NCI-H187 treated with DMSO at 0.1 percent for 48 hours (cell line): ENCODE measurements around the gene TIAM2.

Experiments
- DNase-seq: peaks from one replicate; lab custom pipeline; 2025; lab: John Stamatoyannopoulos, UW

Gene TIAM2

DNA sequence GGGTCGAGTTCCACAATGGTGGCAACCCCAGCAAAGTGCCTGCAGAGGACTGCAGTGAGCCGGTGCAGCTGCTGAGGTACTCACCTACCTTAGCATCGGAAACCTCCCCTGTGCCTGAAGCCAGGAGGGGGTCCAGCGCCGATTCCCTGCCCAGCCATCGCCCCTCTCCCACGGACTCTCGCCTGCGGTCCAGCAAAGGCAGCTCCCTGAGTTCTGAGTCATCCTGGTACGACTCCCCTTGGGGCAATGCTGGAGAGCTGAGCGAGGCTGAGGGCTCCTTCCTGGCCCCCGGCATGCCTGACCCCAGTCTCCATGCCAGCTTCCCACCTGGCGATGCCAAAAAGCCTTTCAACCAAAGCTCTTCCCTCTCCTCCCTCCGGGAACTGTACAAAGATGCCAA lies 134.6 kb downstream of the TIAM2 start:
- no peak for DNase-seq

DNA sequence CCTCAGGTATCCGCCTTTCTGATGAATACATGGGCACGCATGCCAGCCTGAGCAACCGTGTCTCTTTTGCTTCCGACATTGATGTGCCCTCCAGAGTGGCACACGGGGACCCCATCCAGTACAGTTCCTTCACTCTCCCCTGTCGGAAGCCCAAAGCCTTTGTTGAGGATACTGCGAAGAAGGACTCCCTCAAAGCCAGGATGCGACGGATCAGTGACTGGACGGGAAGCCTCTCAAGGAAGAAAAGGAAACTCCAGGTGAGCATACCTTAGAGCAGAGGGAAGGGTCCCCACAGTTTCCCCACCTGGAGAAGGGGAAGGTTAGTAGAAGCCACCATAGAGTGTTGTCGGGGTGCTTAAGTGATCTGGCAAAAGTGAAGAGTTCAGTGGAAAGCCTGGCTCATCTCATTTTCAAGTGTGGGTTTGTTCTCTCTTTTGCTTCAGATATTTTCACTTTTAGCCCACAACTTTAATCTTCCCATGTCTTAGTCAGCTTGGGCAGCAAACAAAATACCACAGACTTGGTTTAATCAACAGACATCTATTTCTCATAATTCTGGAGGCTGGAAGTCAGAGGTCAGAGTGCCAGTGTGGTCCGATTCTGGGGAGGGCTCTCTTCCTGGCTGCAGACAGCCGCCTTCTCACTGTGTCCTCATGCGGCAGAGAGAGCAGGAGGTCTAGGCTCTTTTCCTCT lies 135.2 kb downstream of the TIAM2 start:
- DNase-seq, result no peak

- DNase-seq, result no peak
Observed at GRCh38 chr6:155132617-155133016, 137.5 kb downstream of the TIAM2 start.

DNA sequence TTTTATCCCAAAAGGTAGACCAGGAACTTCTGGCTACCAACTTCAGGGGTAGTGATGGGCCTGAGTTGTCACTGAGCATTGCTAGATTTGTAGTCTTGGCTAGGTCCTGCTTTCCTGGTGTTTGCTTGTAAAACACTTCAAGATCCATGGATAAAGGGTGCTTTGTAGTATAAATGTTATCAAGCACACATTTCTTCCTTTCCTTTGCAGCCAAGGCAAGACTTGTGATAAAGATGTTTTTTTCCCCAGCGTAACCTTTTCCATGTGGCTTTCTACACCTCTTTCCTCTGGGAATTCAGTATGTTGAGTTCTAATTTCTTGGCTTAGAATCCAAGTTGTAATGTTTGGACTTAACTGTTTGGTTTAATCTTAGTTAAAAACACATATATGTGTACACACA lies 145.9 kb downstream of the TIAM2 start:
- DNase-seq, result no peak

DNA sequence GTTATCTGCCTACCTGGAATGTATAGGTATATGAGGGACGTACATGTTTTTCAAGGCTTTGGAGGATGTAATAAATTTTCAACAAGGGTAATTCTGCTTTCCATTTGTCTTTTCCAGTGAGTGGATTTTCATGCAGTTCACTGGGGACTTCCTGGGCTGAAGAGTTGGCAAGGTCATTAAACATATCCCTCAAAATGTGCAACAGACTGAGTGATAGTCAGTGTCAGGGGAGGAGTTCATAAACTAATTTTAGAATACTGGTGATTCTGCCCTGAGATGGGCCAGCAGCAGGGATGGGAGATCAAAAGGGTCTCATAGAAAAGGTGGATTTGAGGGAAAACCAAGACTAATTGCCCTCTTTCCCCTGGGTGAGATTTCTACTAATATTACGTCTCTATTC lies 146.4 kb downstream of the TIAM2 start:
- no peak for DNase-seq

DNA sequence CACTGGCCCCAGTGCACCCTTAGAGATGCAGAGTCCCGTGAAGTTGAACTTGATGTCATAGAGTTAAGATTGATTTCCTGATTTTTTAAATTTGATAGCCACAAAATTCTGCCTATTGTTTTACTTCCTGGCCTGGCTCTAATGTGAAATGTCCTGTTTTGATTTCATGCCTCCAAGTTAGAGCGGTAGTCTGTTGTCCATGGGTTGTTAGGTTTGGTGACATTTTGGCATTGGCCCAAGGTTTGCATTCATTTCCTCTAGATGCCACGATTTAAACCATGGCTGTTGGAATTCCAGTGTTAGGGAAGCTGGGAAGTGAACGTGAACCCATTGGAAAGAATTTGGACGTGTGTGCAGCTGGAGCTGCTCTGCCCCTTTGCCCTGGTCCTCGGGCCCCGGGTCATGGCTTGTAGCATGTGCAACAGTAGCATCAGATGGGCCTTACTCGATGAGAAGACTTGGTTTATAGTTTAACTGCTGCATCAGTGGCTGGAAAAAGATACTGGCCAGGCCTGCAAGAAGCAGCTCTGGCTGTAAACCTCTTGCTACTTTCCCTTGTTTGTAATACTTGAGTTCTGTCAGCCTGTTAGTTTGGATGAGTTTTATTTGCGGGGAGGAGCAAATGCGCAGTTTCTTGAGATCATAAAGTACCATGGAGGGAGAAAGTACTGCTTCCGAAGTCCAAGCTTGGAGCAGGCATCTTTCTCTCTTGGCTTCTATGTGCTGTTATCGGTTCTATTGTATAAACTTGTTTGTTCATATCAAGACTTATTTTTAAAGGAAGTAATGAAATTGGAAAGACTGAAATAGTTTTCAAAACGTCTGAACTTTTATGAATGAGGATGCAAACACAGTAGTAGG lies 147.3 kb downstream of the TIAM2 start:
- DNase-seq, result no peak

- no peak for DNase-seq
Observed at GRCh38 chr6:155143029-155143577, 148.0 kb downstream of the TIAM2 start.

GRCh38 chr6:155143578-155144106 lies 148.5 kb downstream of the TIAM2 start:
- DNase-seq, result no peak

GRCh38 chr6:155146205-155146604 lies 151.1 kb downstream of the TIAM2 start:
- DNase-seq, result no peak

GRCh38 chr6:155147958-155148663 lies 153.0 kb downstream of the TIAM2 start:
- no peak for DNase-seq

- no peak for DNase-seq
Observed at GRCh38 chr6:155150967-155151671, 156.0 kb downstream of the TIAM2 start.

GRCh38 chr6:155152211-155153076 lies 157.3 kb downstream of the TIAM2 start:
- DNase-seq, result no peak

- no peak for DNase-seq
Observed at GRCh38 chr6:155154158-155154830, 159.2 kb downstream of the TIAM2 start.

- DNase-seq, result no peak
Observed at GRCh38 chr6:155155787-155156447, 160.8 kb downstream of the TIAM2 start.

GRCh38 chr6:155157101-155157500 lies 162.0 kb downstream of the TIAM2 start:
- DNase-seq, result no peak

- no peak for DNase-seq
Observed at GRCh38 chr6:155158030-155158843, 163.1 kb downstream of the TIAM2 start.

- no peak for DNase-seq
Observed at GRCh38 chr6:155162682-155163081, 167.6 kb downstream of the TIAM2 start.

DNA sequence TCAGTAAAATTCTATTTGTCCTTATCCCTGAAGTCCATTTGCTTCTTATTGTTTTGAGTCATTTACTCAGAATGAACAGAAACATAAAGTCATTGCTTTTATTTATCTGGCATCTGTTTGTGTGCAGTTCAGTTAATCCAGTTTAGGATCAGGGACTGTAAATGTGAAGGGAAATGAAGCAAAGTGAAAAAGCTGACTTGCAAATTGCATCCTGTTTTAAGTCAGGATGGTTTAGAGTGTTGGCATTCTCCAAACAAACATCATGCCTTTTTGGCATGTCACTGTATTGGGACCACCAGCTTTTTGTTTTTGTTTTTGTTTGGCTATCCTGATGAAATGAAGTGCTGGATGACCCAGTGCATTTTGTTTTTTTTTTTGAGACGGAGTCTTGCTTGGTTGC lies 168.5 kb downstream of the TIAM2 start:
- no peak for DNase-seq
